GM19372 (cell line): ENCODE results near the gene FOXC1.

Source experiments
- ATAC-seq: cut with Tn5 transposase; IDR thresholded peaks from one replicate; pipeline ENCODE4 v1.9.1; 2021; ENCODE audit warnings: mild to moderate bottlenecking, low read depth, moderate library complexity; ENCODE audit not compliant: unreplicated experiment

FOXC1 gene

GRCh38 chr6:1620504-1621069, 10.9 kb downstream of the FOXC1 start:
- ATAC-seq, result no peak

DNA sequence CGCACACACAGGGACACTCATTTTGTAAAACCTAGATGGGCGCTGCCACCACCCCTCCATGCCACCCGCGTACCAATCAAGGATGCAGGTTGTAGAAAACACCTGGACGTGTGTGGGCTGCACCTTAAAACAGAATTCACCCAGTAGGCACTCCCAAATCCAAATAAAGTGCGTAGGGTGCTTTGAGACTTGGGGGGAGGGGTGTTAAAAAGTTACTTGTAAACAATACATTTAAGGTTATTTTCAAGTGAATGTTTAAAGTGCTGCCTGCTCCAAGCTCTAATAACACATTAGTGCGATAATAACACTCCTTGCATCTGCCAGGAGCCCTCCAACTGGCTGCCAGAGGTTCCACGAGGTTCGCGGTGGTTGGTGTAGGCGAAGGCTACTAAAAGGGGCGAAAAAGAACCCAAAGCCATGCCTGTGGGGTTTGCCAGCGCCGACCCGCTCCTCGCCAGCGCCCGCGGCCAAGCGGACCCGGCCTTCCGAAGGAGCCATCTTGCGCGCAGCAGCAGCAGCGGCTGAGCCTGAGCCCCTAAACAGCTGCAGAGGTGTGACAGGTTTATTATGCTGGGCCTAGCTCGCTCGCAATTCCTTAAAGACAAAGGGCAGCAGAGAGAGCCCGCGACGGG, 11.5 kb downstream of the FOXC1 start:
- ATAC-seq, result no peak

DNA sequence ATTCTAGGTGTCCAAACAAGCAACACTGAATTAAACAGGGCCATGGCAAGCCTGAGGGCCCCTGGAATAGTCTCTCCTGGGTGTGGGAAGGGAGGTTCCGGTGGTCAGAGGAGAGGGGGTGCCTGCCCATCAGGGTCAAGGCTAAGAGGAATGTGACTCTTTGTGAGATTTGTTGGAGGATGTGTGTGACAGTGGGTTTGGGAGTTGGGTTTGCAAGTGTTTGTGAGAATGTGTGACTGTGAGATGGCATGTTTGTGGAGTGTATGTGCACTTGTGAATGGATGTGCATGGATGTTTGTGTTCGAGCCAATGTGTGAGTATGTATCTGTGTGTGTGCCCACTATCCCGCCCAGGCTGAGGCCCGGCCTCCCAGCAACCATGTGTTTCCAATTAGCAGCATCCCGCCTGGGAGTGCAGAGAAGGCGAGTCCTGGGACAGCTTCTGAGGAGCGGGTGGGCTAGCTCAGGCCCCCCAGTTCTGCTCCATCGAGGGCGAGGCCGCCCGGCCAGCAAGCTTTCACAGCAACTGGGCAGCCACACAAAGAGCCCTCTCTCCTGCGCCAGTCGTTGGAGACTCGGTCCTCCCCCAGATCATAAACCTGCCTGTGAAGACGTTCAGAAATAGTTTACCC, 12.6 kb downstream of the FOXC1 start:
- no peak for ATAC-seq

GRCh38 chr6:1622851-1623768, 13.4 kb downstream of the FOXC1 start:
- no peak for ATAC-seq

GRCh38 chr6:1623769-1624057, 14.0 kb downstream of the FOXC1 start:
- no peak for ATAC-seq

- no peak for ATAC-seq
These were observed 14.5 kb downstream of the FOXC1 start for GRCh38 chr6:1624058-1624850.

DNA sequence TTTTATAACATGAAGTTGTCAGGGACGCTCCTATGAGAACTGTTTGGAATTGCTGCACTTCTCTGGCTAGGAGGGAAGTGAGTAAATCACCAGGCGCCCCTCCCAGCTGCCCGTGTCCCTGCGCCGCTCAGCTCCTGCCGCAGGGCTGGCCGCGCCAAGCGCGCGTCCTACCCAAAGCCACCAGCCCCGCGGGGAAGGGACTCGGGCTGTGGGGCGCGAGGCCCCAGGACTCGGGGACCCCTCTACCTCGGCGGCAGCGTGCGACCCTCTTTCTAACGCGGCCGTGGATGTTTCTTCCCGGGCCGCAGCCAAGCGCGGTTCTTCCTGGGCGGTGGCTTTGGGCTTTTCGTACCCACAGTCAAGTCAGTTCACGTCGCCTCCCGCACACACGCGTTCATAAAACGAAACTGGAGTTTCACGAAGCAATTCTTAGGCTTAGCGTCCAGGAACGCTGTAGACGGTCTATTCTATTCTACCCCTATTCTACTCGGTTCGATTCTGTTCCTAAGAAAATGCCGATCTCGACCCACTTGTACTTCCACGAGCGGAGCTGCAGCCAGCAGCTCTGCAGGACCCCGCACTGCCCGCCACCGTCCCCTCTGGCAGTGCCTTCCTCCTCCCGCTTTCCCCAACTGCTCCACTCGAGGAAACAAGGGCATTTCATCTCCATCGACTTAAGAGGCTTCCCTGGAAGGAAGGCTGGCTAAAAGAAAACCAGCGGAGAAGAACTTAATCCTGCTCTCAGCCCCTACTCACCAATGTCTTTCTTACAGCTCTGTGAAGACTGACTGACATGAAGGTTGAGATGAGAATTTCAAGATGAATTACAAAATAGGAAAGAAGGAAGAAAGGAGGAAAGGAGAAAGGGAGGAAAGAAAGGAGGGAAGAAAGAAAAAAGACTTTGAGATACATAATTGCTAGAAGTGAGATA, 15.4 kb downstream of the FOXC1 start:
- ATAC-seq, result no peak

GRCh38 chr6:1625794-1626435, 16.2 kb downstream of the FOXC1 start:
- ATAC-seq, result no peak

DNA sequence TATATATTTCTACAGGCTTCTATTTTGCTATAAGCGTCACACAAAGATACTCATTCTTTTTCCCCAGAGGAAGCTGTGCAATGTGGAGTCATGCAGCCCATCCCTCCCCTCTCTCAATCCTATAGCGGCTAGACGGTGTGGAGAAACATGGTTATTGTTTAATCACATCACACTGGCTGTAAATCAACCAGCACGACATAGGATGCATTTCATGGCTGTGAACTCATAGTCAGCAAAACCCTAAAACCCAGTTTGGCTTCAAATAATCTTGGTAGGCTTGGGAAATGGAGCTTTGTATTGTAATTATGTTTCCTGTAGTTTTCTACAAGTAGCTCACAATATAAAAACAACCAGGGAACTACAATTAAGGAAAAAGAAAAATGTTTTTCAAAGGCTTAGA, 16.8 kb downstream of the FOXC1 start:
- ATAC-seq, result no peak

GRCh38 chr6:1627827-1628560, 18.3 kb downstream of the FOXC1 start:
- ATAC-seq, result no peak

- ATAC-seq, result no peak
These were observed 19.6 kb downstream of the FOXC1 start for GRCh38 chr6:1629316-1629715.

DNA sequence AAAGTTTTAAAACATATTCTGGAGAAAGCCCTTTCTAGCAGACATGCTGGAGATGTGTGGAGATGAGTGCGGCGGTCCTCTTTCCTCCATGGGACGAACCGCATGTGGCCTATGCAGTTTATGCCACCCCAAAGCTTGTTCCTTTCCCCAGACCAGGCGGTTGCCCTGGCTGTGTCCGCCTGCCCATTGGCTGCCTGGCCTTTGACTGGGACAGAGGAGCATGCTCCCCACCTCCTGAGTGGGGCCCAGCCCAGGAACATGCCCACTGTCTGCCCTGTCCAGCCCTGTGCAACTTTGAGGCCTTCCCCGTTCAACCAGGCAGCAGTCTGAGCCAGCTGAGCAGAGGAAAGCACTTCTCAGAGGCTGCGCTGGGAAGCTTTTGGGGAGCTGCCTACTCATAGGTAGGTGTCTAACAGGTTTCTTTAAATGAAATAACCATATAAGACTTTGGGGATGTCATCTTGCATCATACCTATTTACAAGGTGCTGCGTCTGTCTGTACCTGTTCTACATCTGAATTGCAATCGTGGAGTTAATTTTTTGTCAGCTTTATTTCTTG, 20.6 kb downstream of the FOXC1 start:
- ATAC-seq, result no peak

GRCh38 chr6:1630771-1631217, 21.1 kb downstream of the FOXC1 start:
- ATAC-seq, result no peak

- no peak for ATAC-seq
These were observed 21.5 kb downstream of the FOXC1 start for GRCh38 chr6:1631251-1631650.

DNA sequence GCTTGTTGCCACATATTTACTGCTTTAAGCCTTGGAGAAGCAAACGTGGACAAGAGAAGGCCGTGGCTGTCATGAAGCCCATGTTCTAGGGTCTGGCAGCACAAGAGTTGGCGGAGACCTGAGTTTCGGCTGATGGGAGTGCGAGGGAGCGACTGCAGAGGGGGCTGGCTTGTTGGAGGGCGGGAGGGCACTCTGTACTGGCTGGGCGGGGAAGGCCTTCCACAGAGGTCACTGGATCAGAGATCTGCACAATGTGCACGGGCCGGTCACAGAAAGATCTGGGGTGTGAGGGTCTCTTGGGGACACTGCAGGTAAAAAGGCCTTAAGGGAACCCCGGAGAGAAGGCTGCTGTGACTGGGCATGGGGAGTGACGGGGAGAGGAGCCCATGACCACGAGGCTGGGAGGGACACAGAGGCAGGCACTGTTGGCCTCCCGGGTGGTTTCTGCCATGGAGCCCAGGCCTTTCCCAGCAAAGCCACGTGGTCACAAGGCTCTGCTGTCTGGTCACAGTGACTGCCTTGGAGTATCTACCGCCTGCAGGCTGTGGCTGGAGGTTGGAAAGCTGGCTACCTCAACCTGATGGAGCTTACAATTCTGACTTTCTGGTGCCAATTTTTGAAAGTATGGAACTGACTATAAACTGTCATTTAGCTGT, 23.8 kb downstream of the FOXC1 start:
- no peak for ATAC-seq

DNA sequence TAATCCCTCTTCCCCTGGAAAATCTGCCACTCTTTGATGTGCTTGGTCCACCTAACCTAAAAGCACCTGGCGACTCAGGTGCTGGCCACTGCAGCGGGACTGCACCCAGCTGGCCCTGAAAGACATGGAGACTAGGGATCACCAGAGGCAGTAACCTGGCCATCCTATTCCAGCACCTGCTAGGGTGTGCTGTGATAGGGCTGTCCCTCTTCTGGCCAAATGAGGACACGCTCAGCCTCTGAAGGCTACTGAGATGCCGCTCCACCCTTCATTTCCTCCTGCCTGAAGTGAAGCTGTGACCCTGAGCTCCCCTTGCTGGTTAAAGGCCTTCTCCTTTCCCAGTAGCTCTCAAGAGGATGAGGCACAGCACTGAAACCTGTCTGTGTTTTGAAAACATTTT, 24.4 kb downstream of the FOXC1 start:
- ATAC-seq, result no peak

GRCh38 chr6:1635305-1636010, 25.7 kb downstream of the FOXC1 start:
- no peak for ATAC-seq
